Activated CD4-positive, alpha-beta T cell treated with anti-CD3 and anti-CD28 coated beads, Interleukin-2, amount 50 U/mL, for 1 hour (primary cell): Measurements from ENCODE around the gene ZMIZ1.

Source experiments
- DNase-seq: peaks from one replicate; pipeline ENCODE4 v3.0.0-alpha.2; 2020

Gene ZMIZ1

GRCh38 chr10:79239275-79239779 is 170.6 kb downstream of the ZMIZ1 start:
- DNase-seq: no peak

DNA sequence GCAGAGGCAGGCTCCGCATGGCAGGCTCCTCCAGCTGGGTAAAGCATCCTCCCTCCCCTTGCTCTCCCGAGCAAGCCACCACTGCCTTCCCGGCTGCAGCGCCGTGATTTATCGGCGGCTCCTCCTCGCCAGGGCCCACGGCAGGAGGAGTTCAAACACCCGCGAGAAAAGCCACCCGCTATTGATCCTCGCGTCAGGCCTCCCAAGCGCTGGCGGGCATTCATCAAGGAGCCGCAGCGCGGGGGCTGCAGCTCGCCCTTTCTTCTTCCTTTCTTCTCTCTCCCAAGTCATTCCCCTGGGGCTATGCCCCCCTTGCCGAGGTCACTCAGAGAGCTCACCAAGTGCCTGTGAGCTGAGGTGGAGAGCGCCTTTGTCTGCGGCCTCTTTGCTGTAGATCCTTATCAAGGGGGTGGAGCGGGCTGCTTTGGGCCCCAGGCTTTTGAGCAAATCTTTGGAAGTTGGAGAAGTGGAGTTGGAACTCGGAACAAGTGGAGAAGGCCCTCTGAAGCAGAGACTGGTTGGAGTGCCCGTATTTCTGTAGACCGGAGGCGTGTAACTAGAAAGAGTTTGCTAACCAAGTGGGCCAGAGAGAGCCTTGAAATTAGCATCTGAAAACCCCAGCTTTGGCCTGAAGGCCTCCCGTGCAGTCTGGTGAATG is 171.3 kb downstream of the ZMIZ1 start:
- DNase-seq: no peak

DNA sequence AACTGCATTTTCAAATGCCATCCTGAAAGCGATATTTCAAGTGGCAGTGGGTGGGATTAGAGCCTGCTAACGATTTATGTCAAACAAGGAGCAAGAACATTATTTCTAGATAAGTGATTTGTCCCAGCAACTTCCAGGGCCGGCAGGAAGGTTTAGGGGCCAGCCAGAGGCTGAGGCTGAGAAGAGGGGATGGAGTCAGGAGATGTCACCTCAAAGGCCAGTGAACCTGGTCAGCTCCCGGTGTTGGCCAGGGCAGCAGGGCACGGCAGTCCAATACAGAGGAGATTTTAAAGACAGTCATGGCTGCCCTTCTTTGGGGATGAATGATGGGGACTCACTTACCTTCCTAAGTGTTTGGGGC is 172.8 kb downstream of the ZMIZ1 start:
- no peak for DNase-seq

GRCh38 chr10:79241990-79242619 is 173.3 kb downstream of the ZMIZ1 start:
- DNase-seq: peak; percentile 12

- peak; percentile 36 for DNase-seq
Observed at GRCh38 chr10:79242620-79243152, 173.9 kb downstream of the ZMIZ1 start.

GRCh38 chr10:79243181-79244067 is 174.7 kb downstream of the ZMIZ1 start:
- DNase-seq: peak; percentile 45

GRCh38 chr10:79244068-79244442 is 175.3 kb downstream of the ZMIZ1 start:
- DNase-seq: no peak

GRCh38 chr10:79244841-79245504 is 176.2 kb downstream of the ZMIZ1 start:
- DNase-seq: no peak

- no peak for DNase-seq
Observed at GRCh38 chr10:79245539-79246208, 176.9 kb downstream of the ZMIZ1 start.

DNA sequence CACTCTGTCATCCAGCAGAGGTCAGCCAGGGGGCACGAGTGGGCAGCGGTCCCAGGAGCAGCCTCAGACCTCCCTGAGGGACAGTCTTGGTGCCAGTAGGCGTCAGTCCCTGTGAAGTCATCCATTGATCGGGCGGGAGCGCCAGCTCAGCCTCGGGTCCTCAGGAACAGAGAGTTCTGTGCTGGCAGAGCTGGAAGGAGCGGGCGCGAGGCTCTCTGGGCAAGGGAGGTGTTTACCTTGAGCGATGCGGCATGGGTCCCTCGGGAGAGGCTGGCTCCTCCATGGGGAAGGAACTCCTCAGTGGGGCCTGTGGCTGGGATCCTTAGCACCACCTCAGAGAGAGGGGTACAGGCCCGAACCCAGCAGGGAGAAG is 177.4 kb downstream of the ZMIZ1 start:
- DNase-seq: no peak

DNA sequence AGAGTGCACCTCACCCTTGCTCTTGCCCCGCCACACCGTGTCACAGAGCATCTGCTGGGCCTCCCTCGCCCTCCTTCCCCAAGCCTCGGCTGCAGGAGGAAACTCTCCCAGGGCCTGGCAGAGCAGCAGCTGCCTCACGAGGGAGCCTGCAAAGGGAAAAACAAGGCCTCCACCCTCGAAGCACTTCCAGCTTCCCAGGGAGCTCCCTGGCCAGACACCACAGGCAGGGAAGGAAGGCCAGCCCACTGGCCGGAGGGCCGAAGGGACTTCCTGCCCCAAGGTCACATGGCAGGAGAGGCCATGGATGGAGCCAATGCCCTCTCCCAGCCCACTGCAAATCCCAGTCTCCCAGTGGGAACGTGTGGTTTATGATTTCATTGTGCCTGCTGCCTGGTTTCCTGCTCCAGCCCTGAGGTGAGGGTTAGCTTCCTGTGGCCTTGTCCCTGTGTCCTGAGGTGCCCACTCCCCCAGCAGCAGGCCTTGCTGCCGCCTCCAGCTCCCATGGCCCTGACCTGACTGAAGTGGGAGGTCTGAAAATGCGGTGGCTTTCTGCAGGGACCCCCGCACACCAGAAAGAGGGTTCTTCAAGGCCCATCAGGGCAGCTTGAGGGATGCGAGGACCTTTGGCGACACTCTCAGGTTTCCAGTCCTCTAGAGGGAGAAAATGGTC is 178.0 kb downstream of the ZMIZ1 start:
- no peak for DNase-seq

DNA sequence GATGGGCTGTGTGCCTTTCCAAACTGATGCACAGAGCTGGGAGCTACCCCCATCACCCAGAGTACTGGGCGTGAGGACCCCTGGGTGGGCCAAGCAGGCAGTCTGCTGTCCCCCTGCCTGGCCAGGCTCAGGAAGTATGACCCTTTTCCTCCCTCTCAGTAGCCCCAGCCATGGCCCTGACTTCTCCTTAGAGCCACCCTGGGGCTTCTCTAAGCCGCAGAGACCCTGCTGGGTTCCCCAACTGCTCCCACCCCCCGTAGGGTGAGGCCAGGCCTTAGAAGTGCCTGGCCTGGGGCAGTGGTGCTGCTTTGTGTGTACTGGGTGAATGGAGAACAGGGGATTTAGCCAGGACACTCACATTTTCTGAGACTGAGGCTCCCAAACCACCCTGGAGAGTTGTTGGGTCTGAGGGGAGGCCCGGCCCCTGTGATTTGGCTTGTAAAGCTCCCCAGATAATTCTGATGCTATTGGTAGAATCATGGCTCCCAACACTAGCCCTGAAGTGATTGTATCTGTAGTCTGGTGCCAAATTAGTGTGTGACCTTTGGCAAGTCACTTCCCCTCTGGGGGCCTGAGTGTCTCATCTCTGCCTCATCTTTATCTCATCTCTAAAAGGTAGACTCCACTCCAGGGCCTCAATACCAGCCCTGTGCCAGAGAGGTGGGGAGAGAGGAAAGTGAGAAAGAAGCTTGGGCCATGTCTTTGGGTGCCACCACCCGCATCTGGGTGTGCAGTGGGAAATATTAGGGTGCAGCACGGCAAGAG is 178.8 kb downstream of the ZMIZ1 start:
- DNase-seq: no peak

DNA sequence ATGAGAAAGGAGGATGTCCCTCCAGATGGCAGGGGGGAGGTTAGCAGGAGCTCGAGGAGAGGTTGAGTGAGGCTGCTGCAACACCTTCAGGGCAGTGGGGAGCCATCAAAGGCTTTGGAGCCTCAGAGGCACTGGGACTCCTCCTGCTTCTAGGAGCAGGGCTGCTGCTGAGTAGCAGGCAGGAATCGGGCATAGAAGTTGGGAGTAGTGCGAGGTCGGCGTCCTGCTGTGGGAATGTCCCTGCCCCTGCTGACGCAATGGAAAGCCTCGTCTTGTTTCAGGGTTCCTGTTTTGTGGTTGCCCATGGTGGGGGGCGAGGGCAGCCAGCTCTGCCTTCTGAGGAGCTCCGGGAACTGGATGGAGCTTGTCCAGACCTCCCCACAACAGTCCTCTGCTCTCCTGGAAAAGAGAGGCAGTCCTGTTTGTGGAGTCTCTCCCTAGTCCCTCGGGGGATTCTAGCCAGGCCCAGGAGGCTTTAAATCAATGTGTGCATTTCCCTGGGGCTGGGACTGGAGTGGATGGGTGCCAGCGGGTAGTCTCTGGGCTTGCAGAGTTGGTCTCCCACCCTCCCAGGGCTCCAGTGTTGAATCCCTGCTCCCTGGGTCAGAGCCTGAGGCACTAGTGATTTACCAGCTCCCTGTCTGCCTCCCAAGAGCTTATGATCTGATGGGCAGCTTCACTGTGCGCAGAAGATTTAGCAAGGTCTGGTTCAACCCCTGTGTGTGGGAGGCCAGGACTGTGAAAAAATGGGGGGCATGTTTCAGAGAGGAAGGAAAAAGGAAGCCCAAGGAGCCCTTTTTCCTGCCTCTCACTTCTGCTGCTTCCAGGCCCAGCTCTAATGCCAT is 179.8 kb downstream of the ZMIZ1 start:
- DNase-seq: no peak

DNA sequence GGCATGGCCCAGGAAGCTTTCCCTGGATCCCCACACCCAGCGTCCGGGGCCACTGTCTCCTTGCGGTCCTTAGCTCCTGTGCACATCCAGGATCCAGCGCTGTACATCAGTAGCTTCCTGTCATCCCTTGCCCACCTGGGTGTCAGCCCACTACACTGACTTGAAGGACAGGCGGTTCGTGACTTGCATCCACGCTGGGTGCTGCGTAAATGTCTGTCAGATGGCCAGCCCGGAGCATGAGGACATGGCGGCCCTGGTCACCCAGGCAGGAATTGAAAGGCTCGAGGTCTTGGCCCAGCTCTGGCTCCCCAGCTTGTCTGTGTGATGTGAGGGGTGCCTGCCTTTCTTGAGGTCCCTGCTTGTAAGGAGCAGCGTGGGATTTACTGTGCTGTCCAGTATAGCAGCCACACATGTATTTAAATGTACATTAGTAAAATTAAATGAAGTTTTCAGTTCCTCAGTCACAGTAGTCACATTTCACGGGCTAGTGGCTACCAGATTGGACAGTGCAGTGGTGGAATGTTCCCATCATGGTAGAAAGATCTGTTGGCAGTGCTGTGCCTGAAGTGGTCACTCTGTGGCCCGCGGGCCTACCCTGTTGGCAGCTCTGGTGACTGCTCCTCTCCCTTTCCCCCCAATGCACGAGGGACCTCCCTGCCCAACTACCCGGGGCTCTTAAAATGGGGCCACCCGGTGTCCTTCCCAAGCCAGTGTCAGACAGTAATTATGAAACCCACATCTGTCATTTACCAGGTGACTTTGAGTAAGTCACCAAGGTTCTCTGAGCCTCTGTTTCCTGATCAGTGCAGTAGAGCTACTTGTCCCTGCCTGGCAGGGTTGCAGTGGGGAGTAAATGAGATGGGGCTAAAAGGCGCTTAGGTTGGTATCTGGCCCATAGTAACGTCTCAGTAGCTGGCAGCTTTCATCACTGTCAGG is 180.7 kb downstream of the ZMIZ1 start:
- no peak for DNase-seq

DNA sequence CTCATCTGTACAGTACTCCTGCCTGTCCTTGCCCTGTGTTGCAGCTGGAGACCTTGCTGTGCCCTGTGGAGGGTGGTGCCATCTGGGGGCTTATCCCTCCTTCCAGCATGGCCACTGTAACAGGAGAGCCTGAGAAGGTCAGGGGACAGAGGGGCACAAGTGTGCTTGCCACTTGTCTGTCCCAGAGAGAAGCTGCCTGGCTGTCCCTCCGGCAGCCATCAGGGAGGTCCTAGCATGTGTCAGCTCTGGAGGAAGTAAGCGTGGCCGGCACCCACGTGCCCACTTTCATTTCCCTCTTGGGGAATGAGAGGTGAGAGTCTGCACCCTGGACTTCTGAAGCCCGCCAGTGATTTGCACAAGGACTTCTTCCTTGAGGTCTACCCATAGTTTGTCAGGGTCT is 181.5 kb downstream of the ZMIZ1 start:
- no peak for DNase-seq

- no peak for DNase-seq
Observed at GRCh38 chr10:79252450-79252849, 183.7 kb downstream of the ZMIZ1 start.

GRCh38 chr10:79252971-79253370 is 184.2 kb downstream of the ZMIZ1 start:
- no peak for DNase-seq

DNA sequence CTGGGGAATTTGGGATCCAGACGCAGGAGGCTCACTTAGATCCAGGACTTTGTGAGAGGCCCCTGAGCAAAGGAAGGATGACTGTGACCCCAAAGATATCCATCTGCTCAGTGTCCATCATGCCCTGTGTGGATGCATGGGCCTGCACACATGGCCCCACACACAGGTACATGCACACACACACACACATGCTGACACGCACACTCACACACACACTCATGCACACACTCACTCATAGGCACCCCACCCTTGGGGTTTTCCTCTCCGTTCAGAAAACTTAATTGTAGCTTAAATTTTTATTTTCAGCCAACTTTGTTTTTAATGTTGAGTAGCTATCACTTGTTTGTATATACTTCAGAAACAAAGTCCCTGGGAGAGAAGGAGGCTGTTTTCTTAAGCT is 184.9 kb downstream of the ZMIZ1 start:
- no peak for DNase-seq
